Gastrocnemius medialis (tissue), 4 donors: ENCODE data around the gene BACH1. TPM values are rescaled to one million over a fixed set of nuclear protein-coding genes. Genes with fewer than 3 reads are reported as not detected.

ENCODE experiments used
- ATAC-seq, 2 donors: fragments of 150-250 bp; one replicate each; pipeline ENCODE4 v1.9.1; 2016
- DNase-seq, 2 donors: peaks; one replicate each; pipeline ENCODE4 v3.0.0-alpha.2; 2019
- H3K27ac ChIP-seq, 4 donors: fragments of 200-600 bp; sonication (generic); 1 replicate in 1 of 4; 2 replicates in 3 of 4; pipeline ENCODE4 v1.5.1; 2016 to 2018; ENCODE audit warnings: mild to moderate bottlenecking in 2 of 4, moderate library complexity in 1 of 4
- H3K27me3 ChIP-seq, 3 donors: fragments of 200-600 bp; sonication (generic) in 2 of 3; 1 replicate in 1 of 3; 2 replicates in 2 of 3; pipeline versions ENCODE4 v1.5.1 to v1.6.0; 2016 to 2019; ENCODE audit warnings: mild to moderate bottlenecking in 1 of 3, moderate library complexity in 1 of 3
- H3K36me3 ChIP-seq, 2 donors: fragments of 200-600 bp; sonication (generic) in 1 of 2; one replicate each; pipeline ENCODE4 v1.5.1; 2017 to 2018
- H3K4me1 ChIP-seq, 2 donors: fragments of 200-600 bp; sonication (generic) in 1 of 2; one replicate each; pipeline ENCODE4 v1.5.1; 2016 to 2017; ENCODE audit warnings: mild to moderate bottlenecking in 2 of 2
- H3K4me3 ChIP-seq, 4 donors: fragments of 200-600 bp; sonication (generic) in 3 of 4; 1 replicate in 1 of 4; 2 replicates in 3 of 4; pipeline ENCODE4 v1.5.1; 2016 to 2019; ENCODE audit warnings: mild to moderate bottlenecking in 2 of 4
- H3K9me3 ChIP-seq, 3 donors: fragments of 200-600 bp; sonication (generic) in 2 of 3; 1 replicate in 1 of 3; 2 replicates in 2 of 3; pipeline ENCODE4 v1.5.1; 2016 to 2019
- POLR2A ChIP-seq, 2 donors: fragments of 450-650 bp; IDR thresholded peaks; one replicate each; pipeline ENCODE4 v1.6.1; 2017; ENCODE audit warnings: antibody characterized with exemption in 2 of 2, mild to moderate bottlenecking in 2 of 2, moderate library complexity in 2 of 2
- in situ Hi-C, 4 donors: fragments of 200-750 bp; cut with MboI; loops; one replicate each; pipeline versions ENCODE4 v1.15.0 to v1.8.0; 2017; ENCODE audit warnings: low sequenced_read_pairs in 4 of 4
- intact Hi-C: fragments of 100-400 bp; cut with DNase I; formaldehyde crosslinking; loops from one replicate; pipeline ENCODE4 v1.15.1; 2023; ENCODE audit warnings: low total_unique reads
- total RNA-seq, 4 donors: library from RNA; depleted of rRNA; stranded (reverse); fragments of >200 nt; gene quantifications; one replicate each; pipeline versions ENCODE4 v1.1.0 to v1.2.3, GENCODE V29; 2016
- TF ChIP-seq, protein P1 (sequence below), 5 experiments: fragments of 450-650 bp in 3 of 5; fragments of 200-600 bp in 2 of 5; sonication (generic) in 2 of 5; IDR thresholded peaks in 4 of 5; conservative IDR thresholded peaks in 1 of 5; 1 replicate in 4 of 5; 2 replicates in 1 of 5; pipeline ENCODE4 v1.5.1; 2016 to 2019; ENCODE audit warnings: antibody characterized with exemption in 5 of 5, mild to moderate bottlenecking in 3 of 5, moderate library complexity in 3 of 5

The BACH1 gene
- total RNA-seq, 4 donors from 2014 or later: 52.4 to 72.7 (median 62.7) TPM

DNA sequence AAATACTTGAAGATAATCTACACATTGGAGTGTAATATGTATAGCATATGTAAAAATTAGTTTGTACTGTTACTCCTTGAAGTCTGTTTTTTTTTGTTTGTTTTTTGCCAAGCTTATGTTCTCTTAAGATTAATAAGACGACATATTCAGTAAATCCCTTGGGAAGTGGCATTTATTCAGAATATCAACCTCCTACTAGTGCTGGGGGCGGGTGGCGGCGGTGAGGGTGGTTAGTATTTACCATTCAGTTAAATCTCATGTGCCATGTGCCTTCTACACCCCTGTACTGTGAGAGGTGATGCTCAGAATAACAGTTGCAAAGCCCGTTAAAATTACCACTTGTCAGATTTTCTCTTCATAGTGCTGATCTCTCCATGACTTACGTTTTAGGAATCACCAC lies 3.0 kb downstream of the BACH1 start:
- H3K4me1 ChIP-seq: peaks cover 66 to 68% of the 10 kb centered on the region in 2 donors
- in situ Hi-C loops: no loop called here
- no peaks in the 10 kb centered on the region for H3K27me3 ChIP-seq
- H3K27ac ChIP-seq: peak overlapping the region; percentile 89 to 97 (median 94)
- no peaks in the 10 kb centered on the region for H3K9me3 ChIP-seq
- TF ChIP-seq, protein P1, sequence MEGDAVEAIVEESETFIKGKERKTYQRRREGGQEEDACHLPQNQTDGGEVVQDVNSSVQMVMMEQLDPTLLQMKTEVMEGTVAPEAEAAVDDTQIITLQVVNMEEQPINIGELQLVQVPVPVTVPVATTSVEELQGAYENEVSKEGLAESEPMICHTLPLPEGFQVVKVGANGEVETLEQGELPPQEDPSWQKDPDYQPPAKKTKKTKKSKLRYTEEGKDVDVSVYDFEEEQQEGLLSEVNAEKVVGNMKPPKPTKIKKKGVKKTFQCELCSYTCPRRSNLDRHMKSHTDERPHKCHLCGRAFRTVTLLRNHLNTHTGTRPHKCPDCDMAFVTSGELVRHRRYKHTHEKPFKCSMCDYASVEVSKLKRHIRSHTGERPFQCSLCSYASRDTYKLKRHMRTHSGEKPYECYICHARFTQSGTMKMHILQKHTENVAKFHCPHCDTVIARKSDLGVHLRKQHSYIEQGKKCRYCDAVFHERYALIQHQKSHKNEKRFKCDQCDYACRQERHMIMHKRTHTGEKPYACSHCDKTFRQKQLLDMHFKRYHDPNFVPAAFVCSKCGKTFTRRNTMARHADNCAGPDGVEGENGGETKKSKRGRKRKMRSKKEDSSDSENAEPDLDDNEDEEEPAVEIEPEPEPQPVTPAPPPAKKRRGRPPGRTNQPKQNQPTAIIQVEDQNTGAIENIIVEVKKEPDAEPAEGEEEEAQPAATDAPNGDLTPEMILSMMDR (IDR thresholded peaks at IDR 0.05 in 4 of 5, conservative IDR thresholded peaks at IDR 0.05 in 1 of 5): no peak
- TF ChIP-seq POLR2A (IDR thresholded peaks at IDR 0.05): no peak
- intact Hi-C loops: loop anchor here (5.0 kb wide), 1 partner anchor 149 kb away; no protein-coding TSS in a partner anchor
- ATAC-seq: no peak
- H3K4me3 ChIP-seq: peak overlapping the region; percentile 64 to 87 (median 72)
- no peaks in the 10 kb centered on the region for H3K36me3 ChIP-seq
- no peak for DNase-seq

DNA sequence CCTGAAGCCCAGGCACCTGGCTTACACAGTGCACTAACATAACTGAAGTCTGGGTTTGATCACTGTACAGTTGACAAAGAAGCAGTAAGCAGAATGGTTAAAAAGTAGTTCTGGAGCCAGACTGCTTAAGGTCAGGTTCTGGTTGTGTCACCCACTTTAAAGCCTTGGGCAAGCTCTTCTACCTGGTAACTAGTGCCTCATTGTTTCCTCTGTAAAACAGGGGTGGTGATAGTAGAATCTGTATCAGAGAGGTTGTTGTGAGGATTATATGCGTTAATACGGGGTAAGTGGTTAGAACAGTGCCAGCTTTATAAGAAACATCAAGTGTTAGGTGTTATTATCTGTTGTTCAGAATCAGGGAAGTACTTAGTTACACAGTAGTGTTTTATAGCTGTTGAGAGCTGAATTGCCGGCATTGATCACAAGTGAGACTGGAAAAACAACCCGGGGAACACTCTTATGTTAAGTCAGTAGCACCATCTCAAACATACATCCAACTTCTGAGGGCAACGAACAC lies 3.7 kb downstream of the BACH1 start:
- H3K27ac ChIP-seq: peak overlapping the region; percentile 89 to 97 (median 94)
- H3K4me3 ChIP-seq: peak overlapping the region; percentile 64 to 87 (median 72)
- peaks cover 74 to 75% of the 10 kb centered on the region in 2 donors for H3K4me1 ChIP-seq
- no peaks in the 10 kb centered on the region for H3K9me3 ChIP-seq
- in situ Hi-C loops: no loop called here
- ATAC-seq (no peak), DNase-seq (no peak)
- TF ChIP-seq POLR2A (IDR thresholded peaks at IDR 0.05): no peak
- TF ChIP-seq, protein P1 (IDR thresholded peaks at IDR 0.05 in 4 of 5, conservative IDR thresholded peaks at IDR 0.05 in 1 of 5): no peak
- intact Hi-C loops: loop anchor here (5.0 kb wide), 1 partner anchor 150 kb away; no protein-coding TSS in a partner anchor
- H3K27me3 ChIP-seq: no peaks in the 10 kb centered on the region
- no peaks in the 10 kb centered on the region for H3K36me3 ChIP-seq

DNA sequence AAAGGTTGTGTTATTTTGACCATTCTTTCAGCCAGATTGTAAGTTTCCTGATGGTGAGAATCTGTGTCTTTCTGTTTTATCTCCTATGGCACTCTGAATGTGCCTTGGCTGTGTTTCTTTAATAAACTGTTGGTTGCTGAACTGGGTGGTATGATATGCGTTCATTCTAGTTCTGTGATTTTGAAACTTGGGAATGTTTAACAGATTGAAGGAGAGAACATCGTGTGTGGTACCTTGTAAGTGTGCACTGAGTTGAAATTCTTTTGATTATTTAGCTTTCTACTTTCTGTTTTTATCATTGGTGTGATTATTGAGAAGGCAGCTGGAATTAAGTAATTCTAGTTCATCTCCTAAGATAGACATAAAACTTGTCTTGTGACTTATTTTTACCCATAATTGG lies 4.6 kb downstream of the BACH1 start:
- in situ Hi-C loops (no loop called here), intact Hi-C loops (loop anchor here (5.0 kb wide), 1 partner anchor 151 kb away; no protein-coding TSS in a partner anchor)
- no peaks in the 10 kb centered on the region for H3K36me3 ChIP-seq
- TF ChIP-seq, protein P1 (IDR thresholded peaks at IDR 0.05 in 4 of 5, conservative IDR thresholded peaks at IDR 0.05 in 1 of 5): no peak
- no peak for TF ChIP-seq POLR2A (IDR thresholded peaks at IDR 0.05)
- peak overlapping the region; percentile 64 to 87 (median 72) for H3K4me3 ChIP-seq
- ATAC-seq (no peak), DNase-seq (no peak)
- peak overlapping the region; percentile 89 to 97 (median 94) for H3K27ac ChIP-seq
- H3K9me3 ChIP-seq: no peaks in the 10 kb centered on the region
- H3K4me1 ChIP-seq: peaks cover 78 to 80% of the 10 kb centered on the region in 2 donors
- H3K27me3 ChIP-seq: no peaks in the 10 kb centered on the region

DNA sequence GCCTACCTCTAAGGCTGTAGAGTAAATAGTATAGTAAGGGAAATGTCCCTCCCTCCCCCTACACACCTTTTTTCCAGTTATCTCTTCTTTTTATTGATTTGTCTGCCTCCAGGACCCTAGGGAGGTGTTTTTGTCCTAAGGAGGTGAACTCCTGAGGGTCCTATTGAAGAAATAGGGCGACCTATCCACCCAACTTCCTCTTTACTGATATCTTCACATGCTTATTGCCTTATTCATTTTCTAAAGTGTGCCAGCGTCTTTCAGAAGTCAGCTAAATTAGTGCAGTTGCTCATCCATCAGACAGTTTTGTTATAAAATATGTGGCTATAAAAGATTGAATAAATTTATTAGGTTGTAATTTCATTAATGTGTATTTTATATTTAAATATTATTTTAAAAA lies 5.9 kb downstream of the BACH1 start:
- TF ChIP-seq, protein P1 (IDR thresholded peaks at IDR 0.05 in 4 of 5, conservative IDR thresholded peaks at IDR 0.05 in 1 of 5): no peak
- no peak for TF ChIP-seq POLR2A (IDR thresholded peaks at IDR 0.05)
- peak overlapping the region; percentile 89 to 97 (median 94) for H3K27ac ChIP-seq
- no peaks in the 10 kb centered on the region for H3K27me3 ChIP-seq
- H3K4me1 ChIP-seq: peaks cover 84 to 91% of the 10 kb centered on the region in 2 donors
- ATAC-seq (no peak), DNase-seq (no peak)
- H3K4me3 ChIP-seq: peak overlapping the region in 1 of 4 donors; percentile 22
- no peaks in the 10 kb centered on the region for H3K36me3 ChIP-seq
- in situ Hi-C loops: no loop called here
- intact Hi-C loops: loop anchor here (5.0 kb wide), 1 partner anchor 152 kb away; no protein-coding TSS in a partner anchor
- no peaks in the 10 kb centered on the region for H3K9me3 ChIP-seq
